GM19023 (cell line): Measurements from ENCODE around the gene PCDHB13.

ENCODE experiments used
- ATAC-seq: cut with Tn5 transposase; IDR thresholded peaks from one replicate; pipeline ENCODE4 v1.9.1; 2021; ENCODE audit warnings: mild to moderate bottlenecking, moderate library complexity; ENCODE audit not compliant: unreplicated experiment

PCDHB13 gene

DNA sequence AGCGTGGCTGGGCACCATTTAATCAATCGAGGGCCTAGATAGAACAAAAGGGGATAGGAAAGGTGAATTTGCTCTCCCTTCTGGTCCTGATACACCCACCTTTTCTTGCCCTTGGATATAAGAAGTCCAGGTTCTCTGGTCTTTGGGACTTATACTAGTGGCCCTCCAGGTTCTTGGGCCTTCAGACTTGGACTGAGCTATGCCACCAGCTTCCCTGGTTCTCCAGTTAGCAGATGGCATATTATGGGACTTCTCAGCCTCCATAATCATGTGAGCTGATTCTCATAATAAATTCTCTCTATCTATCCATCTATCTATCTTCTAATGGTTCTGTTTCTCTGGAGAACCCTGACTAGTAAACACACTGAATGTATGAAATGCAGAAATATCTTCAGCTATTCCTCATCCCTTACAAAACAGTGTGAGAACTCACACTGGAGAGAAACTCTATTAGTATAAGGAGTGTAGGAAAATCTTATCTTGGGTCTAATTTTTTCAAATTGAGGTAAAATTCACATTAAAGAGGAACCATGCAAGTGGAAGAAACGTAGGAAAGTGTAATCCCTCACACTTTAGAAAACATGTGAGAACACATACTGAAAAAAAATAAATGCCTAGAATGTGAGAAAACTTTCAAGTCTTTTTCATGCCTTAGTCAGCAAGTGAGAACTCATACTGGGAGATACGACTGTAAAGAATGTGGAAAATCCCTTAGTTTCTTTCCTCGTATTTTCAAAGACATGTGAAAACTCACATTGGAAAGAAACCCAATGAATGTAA is 46.9 kb downstream of the PCDHB13 start:
- ATAC-seq = no peak

DNA sequence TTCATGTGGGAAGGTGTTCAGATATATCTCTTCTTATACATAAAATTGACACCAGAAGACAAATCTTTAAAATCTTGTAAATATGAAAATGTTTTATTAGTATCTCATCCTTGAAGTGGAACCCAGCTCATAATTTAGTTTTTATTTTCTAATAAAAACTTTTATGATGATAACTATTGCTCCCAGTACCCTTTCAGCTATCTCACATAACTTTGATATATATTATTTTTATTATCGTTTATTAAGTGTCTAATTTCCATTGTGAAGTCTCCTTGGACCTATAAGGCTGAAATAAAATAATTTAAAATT is 47.5 kb downstream of the PCDHB13 start:
- no peak for ATAC-seq
